HepG2 (cell line): ENCODE results near the gene CDC123. TPM values are rescaled to one million over a fixed set of nuclear protein-coding genes. Genes with fewer than 3 reads are reported as not detected.
A peak's percentile ranks its signal among the peaks of the same experiment; 100 is the strongest.

Source experiments
- ATAC-seq: fragments of 200-7000 bp; cut with Tn5 transposase; 3 replicates; pipeline ENCODE4 v1.9.1; 2020; ENCODE audit warnings: mild to moderate bottlenecking, moderate library complexity
- BruUV-seq: library from RNA; stranded (reverse); fragments of 400-500 nt; replicated peaks from 2 replicates; lab custom pipeline; 2021; lab: Mats Ljungman, UMichigan
- CTCF ChIA-PET: fragments of 300-600 bp; formaldehyde crosslinking; extraction: SDS; loops from one replicate; lab custom pipeline; 2021; ENCODE audit warnings: low total read pairs, inconsistent platforms, low intra/inter-chr PET ratio; lab: Yijun Ruan, JAX
- POLR2A ChIA-PET: fragments of 350-600 bp; sonication (Branson Sonifier 250); formaldehyde crosslinking; loops from one replicate; lab custom pipeline; 2020; ENCODE audit warnings: antibody characterized with exemption, inconsistent platforms; lab: Yijun Ruan, JAX
- DNase-seq: peaks from one replicate; pipeline ENCODE4 v3.0.0-alpha.2; 2015; ENCODE audit warnings: low spot score
- FAIRE-seq: peaks from 3 replicates; lab custom pipeline; 2011; peaks lifted over from hg19 to GRCh38; lab: Jason Lieb, UNC
- H2AFZ ChIP-seq: one replicate; pipeline ENCODE4 v1.6.1; 2011; ENCODE audit warnings: low read length, inconsistent platforms
- H3K27ac ChIP-seq: fragments of 300-600 bp; 3 replicates; pipeline ENCODE4 v1.8.0; 2011; ENCODE audit warnings: mixed run types, mild to moderate bottlenecking, mixed read lengths, low read length, inconsistent platforms; ENCODE audit not compliant: insufficient read depth; ENCODE audit errors: extremely low read length
- H3K27me3 ChIP-seq, 2 experiments: fragments of 200-600 bp in 1 of 2; 2 replicates in 1 of 2; 3 replicates in 1 of 2; pipeline versions ENCODE4 v1.6.0 to v1.8.0; 2011; ENCODE audit warnings: low read length in 2 of 2, mild to moderate bottlenecking in 2 of 2, moderate library complexity in 2 of 2, inconsistent platforms in 1 of 2; ENCODE audit not compliant: insufficient read depth in 2 of 2, control insufficient read depth in 1 of 2
- H3K36me3 ChIP-seq, 2 experiments: fragments of 200-600 bp in 1 of 2; replicated peaks in 1 of 2; 2 replicates in 1 of 2; 3 replicates in 1 of 2; pipeline versions ENCODE4 v1.5.1 to v1.8.0; 2011; ENCODE audit warnings: low read length in 2 of 2, inconsistent platforms in 1 of 2; ENCODE audit not compliant: insufficient read depth in 2 of 2, control insufficient read depth in 1 of 2
- H3K4me1 ChIP-seq: 2 replicates; pipeline ENCODE4 v1.5.1; 2012; ENCODE audit warnings: low read length, inconsistent platforms; ENCODE audit not compliant: insufficient read depth
- H3K4me2 ChIP-seq: 2 replicates; pipeline ENCODE4 v1.6.0; 2011; ENCODE audit warnings: low read depth, low read length, inconsistent platforms
- H3K4me3 ChIP-seq, 3 experiments: fragments of 200-600 bp in 1 of 3; sonication (generic), shearing (Covaris generic) in 1 of 3; replicated peaks in 1 of 3; 2 replicates each; pipeline ENCODE4 v1.5.1; 2011 to 2016; ENCODE audit warnings: low read length in 3 of 3, inconsistent platforms in 2 of 3, low read depth in 2 of 3, mild to moderate bottlenecking in 2 of 3, control low read depth in 1 of 3, mixed read lengths in 1 of 3; ENCODE audit not compliant: insufficient read depth in 1 of 3
- H3K79me2 ChIP-seq: one replicate; pipeline ENCODE4 v1.6.1; 2011; ENCODE audit warnings: low read length, inconsistent platforms; ENCODE audit not compliant: insufficient read depth
- H3K9ac ChIP-seq: 2 replicates; pipeline ENCODE4 v1.6.0; 2011; ENCODE audit warnings: mild to moderate bottlenecking, low read depth, low read length, inconsistent platforms; ENCODE audit not compliant: insufficient read depth
- H3K9me3 ChIP-seq: 2 replicates; pipeline ENCODE4 v1.5.1; 2012; ENCODE audit warnings: mild to moderate bottlenecking, low read length
- H4K20me1 ChIP-seq: 2 replicates; pipeline ENCODE4 v1.6.0; 2011; ENCODE audit warnings: inconsistent platforms, mild to moderate bottlenecking, low read length, moderate library complexity; ENCODE audit not compliant: insufficient read depth
- CEBPB ChIP-seq: IDR thresholded peaks from 2 replicates; pipeline ENCODE4 v1.6.1; 2011; ENCODE audit warnings: low read depth, low read length, improper control_type of control experiment, borderline replicate concordance
- NR2C2 ChIP-seq: sonication (generic); formaldehyde crosslinking; IDR thresholded peaks from 2 replicates; pipeline ENCODE4 v1.4.0; 2020; ENCODE audit warnings: missing genetic modification reagents, mild to moderate bottlenecking, moderate library complexity, borderline replicate concordance
- ZNF839 ChIP-seq: sonication (generic); formaldehyde crosslinking; IDR thresholded peaks from 2 replicates; pipeline ENCODE4 v1.4.0; 2020; ENCODE audit warnings: missing genetic modification reagents, mild to moderate bottlenecking, borderline replicate concordance
- WGBS: methylation state at CpG from one replicate; pipeline ENCODE4 v1.1.6; 2017; ENCODE audit warnings: low lambda C conversion rate; 5-methylcytosine and 5-hydroxymethylcytosine counted together
- in situ Hi-C: cut with HindIII; loops from 2 replicates; pipeline ENCODE4 v1.10.0; 2017; ENCODE audit warnings: low pct_unique_long_range_greater_than_20kb; ENCODE audit not compliant: extremely low pct_ligation_motif_present
- intact Hi-C: fragments of 100-400 bp; cut with micrococcal nuclease; formaldehyde crosslinking; loops from one replicate; pipeline ENCODE4 v1.10.0; 2022; ENCODE audit not compliant: unreplicated experiment
- polyA plus RNA-seq, 8 experiments: library from polyadenylated mRNA; depleted of rRNA in 3 of 8; stranded (reverse) in 7 of 8; unstranded in 1 of 8; fragments of >200 nt; fragmentation: Illumina TruSeq in 4 of 8; extraction: Trizol in 4 of 8; gene quantifications; 2 replicates each; pipeline versions ENCODE4 v1.2.1 to v1.2.3, GENCODE V29; 2011 to 2016; ENCODE audit warnings: low read depth in 4 of 8, missing spikeins in 1 of 8, mixed read lengths in 1 of 8; ENCODE audit not compliant: insufficient read depth in 1 of 8
- total RNA-seq, 5 experiments: library from RNA; depleted of rRNA; stranded (reverse); fragments of >200 nt; fragmentation: Illumina TruSeq; extraction: Trizol; gene quantifications; 2 replicates each; pipeline ENCODE4 v1.2.3, GENCODE V29; 2016; ENCODE audit warnings: low read depth in 1 of 5
- TF ChIP-seq, protein P1 (sequence below): sonication (generic); formaldehyde crosslinking; IDR thresholded peaks from 2 replicates; pipeline ENCODE4 v1.8.1; 2023; ENCODE audit warnings: mild to moderate bottlenecking, moderate library complexity, missing genetic modification reagents

The CDC123 gene
- total and polyA plus RNA-seq, 2 of the 13 experiments (the other 11 are each of a cell fraction or from before 2014, with no cell fraction given): 63.3 to 153 TPM

DNA sequence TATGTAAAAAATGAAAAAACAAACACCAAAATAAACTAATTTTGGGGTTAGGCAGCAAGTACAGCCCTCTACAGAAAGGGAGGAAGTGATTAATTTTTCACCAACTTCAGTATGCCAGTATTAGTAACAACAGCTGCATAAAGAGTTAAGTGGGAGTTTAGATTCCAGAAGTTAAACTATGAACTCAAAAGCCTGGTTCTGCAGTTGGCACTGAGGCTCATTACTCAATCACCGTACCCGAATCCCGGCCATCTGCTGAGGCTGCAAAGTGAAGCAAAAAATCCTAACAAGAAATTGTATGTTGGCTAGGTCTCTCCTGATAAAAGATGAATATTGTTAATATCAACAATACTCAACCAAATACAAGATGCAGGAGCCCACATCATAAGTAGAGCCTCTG lies 4.3 kb upstream of the CDC123 start (continued):
- TF ChIP-seq ZNF839 (CRISPR knock-in tag) (no peak), NR2C2 (CRISPR knock-in tag) (0 out of 2 replicates have a peak, but pooled peaks have one; percentile 30)

DNA sequence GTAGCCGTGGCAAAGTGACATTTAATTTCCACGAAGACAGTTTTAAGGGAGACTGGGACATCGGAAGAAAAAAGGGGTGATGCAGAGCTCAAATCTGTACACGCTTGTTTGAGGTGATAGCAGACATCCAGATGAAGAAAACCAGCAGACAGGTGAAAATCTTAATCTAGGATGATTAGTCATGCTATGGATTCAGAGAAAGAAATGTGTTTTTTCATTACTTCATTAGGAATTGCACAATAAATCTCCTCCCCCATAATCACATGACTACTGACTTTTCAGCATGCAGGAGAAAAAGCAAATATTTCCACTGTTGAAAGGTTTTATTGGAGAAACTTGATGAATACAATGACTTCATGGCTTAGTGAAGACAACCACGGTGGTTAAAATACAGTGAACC lies 2.8 kb upstream of the CDC123 start:
- Histone ChIP-seq H3K4me2 (peak overlapping the region; percentile 79; the same call in 1 of the 2 replicates), H3K27ac (no peak overlapping the region), H3K4me1 (peaks cover 48% of the 10 kb centered on the region), H3K36me3 (no peaks in the 10 kb centered on the region; a peak in 2 of 5 replicates), H3K9ac (no peak overlapping the region), H3K4me3 (no peak overlapping the region), H4K20me1 (no peaks in the 10 kb centered on the region), H3K79me2 (peaks cover 74% of the 10 kb centered on the region), H3K27me3 (no peaks in the 10 kb centered on the region; a peak in 1 of 5 replicates), H2AFZ (no peak overlapping the region), H3K9me3 (no peaks in the 10 kb centered on the region)
- FAIRE-seq: no peak
- in situ Hi-C loops (no loop called here), intact Hi-C loops (no loop called here)
- CTCF ChIA-PET: no interaction called here
- no peak for ATAC-seq
- POLR2A ChIA-PET: no interaction called here
- TF ChIP-seq, protein P1, sequence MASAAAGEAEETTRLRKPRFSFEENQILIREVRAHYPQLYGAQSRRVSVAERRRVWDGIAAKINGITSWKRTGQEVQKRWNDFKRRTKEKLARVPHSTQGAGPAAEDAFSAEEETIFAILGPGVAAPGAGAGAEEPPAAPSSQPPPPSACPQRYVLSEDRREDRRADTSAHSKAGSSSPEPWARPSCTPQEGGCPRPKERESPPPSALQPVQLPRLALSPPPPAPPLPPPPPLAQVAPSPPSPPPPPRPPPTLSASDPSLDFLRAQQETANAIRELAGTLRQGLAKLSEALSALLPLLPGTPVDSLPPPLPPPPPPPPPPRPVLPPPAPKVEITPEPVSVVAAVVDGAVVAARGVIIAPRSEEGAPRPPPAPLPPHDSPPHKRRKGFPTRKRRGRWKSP (CRISPR knock-in tag): no peak
- peak; percentile 81; the same call in 1 of the 2 replicates for TF ChIP-seq CEBPB
- BruUV-seq: no TSS peak
- no peak for DNase-seq
- 76% methylated on average over 5 of the region's 5 CpGs for WGBS
